ENCODE measurements around the gene TMEM259. TPM values are rescaled to one million over a fixed set of nuclear protein-coding genes. Genes with fewer than 3 reads are reported as not detected.

The TMEM259 gene
- total RNA-seq, 2 donors from 2014 or later = 101 to 120 TPM

DNA sequence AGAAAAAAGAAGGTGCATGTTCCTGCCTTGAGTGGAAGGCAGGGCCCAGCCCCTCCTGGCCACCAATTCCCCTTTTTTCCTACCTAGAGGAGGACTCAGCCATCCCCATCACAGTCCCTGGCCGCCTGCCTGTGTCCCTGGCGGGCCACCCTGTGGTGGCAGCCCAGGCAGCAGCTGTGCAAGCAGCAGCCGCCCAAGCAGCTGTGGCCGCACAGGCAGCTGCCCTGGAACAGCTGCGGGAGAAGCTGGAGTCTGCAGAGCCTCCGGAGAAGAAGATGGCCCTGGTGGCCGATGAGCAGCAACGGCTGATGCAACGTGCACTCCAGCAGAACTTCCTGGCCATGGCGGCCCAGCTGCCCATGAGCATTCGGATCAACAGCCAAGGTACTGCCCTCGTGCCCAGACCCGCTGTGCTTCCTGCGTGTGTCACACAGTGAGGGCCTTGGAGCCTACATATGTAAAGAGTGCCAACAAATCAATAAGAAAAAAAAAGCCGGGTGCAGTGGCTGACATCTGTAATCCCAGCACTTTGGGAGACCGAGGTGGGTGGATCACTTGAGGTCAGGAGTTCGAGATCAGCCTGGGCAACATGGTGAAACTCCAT is 54.3 kb downstream of the TMEM259 start:
- H3K4me3 Mint-ChIP-seq = no peak overlapping the region
- H3K36me3 Mint-ChIP-seq (ENCODE audit: low read depth) = peaks cover 70% of the 10 kb centered on the region
- no peaks in the 10 kb centered on the region for H3K9me3 Mint-ChIP-seq
- no peak overlapping the region for H3K27ac Mint-ChIP-seq
- H3K4me1 Mint-ChIP-seq = peaks cover 5% of the 10 kb centered on the region
- no peaks in the 10 kb centered on the region for H3K27me3 Mint-ChIP-seq
- no peak for ATAC-seq (replicated peaks)

DNA sequence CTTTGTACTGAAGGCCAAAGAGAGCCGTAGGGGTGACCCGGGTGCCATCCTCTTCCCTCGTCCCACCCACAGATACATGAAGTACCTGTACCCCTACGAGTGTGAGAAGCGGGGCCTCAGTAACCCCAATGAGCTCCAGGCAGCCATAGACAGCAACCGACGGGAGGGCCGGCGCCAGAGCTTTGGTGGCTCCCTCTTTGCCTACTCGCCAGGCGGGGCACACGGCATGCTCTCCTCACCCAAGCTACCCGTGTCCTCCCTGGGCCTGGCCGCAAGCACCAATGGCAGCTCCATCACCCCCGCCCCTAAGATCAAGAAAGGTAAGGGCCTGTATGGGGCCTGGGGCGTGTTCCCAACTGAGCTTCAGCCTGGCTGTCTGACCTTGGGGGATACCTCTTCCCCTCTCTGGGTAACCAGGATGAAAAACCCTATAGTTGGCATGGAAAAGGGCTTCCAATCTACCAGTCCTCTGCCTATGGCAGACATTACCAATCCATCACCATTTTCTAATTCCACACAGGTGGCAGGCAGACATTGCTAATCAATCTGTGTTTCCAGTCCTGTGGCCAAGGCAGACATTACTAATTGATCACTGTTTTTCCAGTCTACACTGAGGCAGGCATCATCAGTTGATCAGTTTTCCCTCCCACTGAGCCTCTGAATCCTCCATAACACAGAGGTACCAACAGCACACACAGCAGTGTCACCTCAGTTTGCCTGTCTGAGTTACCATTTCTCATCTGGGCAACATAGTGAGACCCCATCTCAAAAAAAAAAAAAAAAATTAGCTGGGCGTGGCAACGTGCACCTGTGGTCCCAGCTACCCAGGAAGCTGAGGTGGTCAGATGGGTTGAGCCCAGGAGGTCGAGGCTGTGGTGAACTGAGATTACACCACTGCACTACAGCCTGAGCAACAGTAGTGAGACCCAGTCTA is 55.9 kb downstream of the TMEM259 start:
- peaks cover 54% of the 10 kb centered on the region for H3K36me3 Mint-ChIP-seq (ENCODE audit: low read depth)
- H3K27me3 Mint-ChIP-seq = no peaks in the 10 kb centered on the region
- no peaks in the 10 kb centered on the region for H3K9me3 Mint-ChIP-seq
- H3K4me3 Mint-ChIP-seq = no peak overlapping the region
- ATAC-seq (replicated peaks) = no peak
- H3K27ac Mint-ChIP-seq = no peak overlapping the region
- peaks cover 5% of the 10 kb centered on the region for H3K4me1 Mint-ChIP-seq

GRCh38 chr19:964116-964520 is 56.8 kb downstream of the TMEM259 start:
- no peaks in the 10 kb centered on the region for H3K9me3 Mint-ChIP-seq
- H3K4me1 Mint-ChIP-seq = peaks cover 5% of the 10 kb centered on the region
- ATAC-seq (replicated peaks) = no peak
- H3K27me3 Mint-ChIP-seq = no peaks in the 10 kb centered on the region
- no peak overlapping the region for H3K27ac Mint-ChIP-seq
- peaks cover 50% of the 10 kb centered on the region for H3K36me3 Mint-ChIP-seq (ENCODE audit: low read depth)
- no peak overlapping the region for H3K4me3 Mint-ChIP-seq

DNA sequence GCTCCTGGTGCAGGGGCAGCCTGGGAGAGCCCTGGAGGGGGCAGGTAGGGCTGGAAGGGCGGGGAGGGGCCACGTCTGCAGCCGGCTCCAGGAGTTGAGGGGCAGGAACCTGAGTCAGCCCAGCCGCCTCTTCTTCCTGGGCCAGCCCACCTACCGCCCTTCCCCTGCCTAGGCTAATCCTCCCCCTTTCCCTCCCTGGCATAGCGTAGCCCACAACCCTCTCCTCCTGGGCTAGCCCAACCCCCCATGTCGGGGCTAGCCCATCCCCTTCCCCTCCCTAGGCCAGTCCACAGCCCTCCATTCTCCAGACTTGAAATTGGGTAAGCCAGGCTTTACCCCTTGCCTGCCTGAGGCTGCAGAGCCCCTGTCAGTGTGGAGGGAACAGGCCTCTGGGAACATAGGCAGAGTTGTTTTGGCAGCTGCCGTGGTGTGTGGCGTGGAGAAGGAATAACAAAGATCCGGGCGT is 57.4 kb downstream of the TMEM259 start:
- Mint-ChIP-seq H3K4me3 (no peak overlapping the region), H3K36me3 (ENCODE audit: low read depth) (peaks cover 49% of the 10 kb centered on the region), H3K4me1 (peaks cover 9% of the 10 kb centered on the region), H3K27me3 (no peaks in the 10 kb centered on the region), H3K27ac (no peak overlapping the region), H3K9me3 (no peaks in the 10 kb centered on the region)
- ATAC-seq (replicated peaks) = no peak

DNA sequence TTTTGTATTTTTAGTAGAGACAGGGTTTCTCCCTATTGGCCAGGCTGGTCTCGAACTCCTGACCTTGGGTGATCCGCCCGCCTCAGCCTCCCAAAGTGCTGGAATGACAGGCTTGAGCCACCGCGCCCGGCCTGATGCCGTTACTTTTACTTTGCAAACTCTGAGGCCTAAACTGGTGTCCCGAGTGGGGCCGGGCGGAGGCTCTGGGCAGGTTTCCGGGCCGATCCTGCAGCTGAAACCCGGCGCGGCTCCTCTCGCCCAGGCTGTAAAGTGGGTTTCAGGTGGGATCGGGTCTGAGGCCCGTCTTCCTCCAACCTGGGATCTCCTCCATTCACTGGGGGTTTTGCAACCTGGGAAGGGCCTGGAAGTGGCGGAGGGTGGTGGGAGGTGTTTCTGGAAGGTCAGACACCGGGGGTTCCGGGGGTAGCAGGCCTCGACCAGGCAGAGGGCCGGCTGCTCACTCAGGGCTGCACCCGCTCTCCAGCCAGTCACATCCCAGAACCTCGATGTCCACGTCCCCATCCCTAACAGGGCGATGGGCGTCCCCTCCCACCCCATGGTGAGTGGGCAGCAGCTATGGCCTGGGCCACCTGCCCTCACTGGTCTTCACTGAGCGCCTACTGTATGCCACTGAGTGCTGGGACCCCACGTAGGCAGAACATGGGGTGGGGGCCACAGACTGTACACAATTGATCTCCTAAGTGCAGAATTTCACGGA is 58.1 kb downstream of the TMEM259 start:
- Mint-ChIP-seq H3K36me3 (ENCODE audit: low read depth) (peaks cover 42% of the 10 kb centered on the region), H3K9me3 (no peaks in the 10 kb centered on the region), H3K4me3 (no peak overlapping the region), H3K27me3 (no peaks in the 10 kb centered on the region), H3K4me1 (peaks cover 9% of the 10 kb centered on the region), H3K27ac (no peak overlapping the region)
- ATAC-seq (replicated peaks) = no peak

DNA sequence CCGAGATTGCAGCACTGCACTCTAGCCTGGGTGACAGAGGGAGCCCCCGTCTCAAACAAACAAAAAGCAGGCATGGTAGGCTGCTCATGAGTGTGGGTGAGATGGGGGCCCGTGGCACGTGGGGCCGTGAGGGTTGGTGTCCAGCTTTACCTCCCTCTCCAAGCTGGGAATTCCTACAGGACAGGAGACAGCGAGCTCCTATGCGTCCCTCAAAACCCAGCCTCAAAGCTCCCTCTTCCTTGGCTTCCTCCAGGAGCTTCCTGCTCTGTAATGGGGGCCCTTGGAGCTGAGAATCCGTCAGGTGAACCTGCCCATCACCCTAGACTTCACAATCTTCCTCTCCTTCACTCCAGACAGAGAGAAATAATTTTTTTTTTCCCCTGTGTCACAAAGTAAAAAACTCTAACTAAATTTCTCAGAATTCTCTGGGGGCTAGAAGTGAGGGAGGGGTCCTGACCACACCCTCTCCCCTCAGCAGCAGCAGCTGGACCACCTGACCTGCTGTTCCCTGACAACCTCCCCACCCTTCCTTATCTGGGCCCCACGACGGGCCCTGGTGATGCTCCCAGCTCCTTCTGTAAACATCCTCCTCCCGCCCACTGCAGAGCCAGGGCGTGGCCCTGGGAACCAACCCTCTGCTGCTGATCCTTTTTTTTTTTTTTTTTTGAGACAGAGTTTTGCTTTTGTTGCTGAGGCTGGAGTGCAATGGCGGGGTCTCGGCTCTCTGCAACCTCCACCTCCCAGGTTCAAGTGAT is 58.9 kb downstream of the TMEM259 start:
- H3K4me3 Mint-ChIP-seq = no peak overlapping the region
- H3K27me3 Mint-ChIP-seq = no peaks in the 10 kb centered on the region
- H3K9me3 Mint-ChIP-seq = no peaks in the 10 kb centered on the region
- H3K27ac Mint-ChIP-seq = peak overlapping the region; percentile 46
- peaks cover 9% of the 10 kb centered on the region for H3K4me1 Mint-ChIP-seq
- ATAC-seq (replicated peaks) = no peak
- peaks cover 35% of the 10 kb centered on the region for H3K36me3 Mint-ChIP-seq (ENCODE audit: low read depth)

GRCh38 chr19:960601-960938 is 60.4 kb downstream of the TMEM259 start:
- H3K27ac Mint-ChIP-seq = no peak overlapping the region
- H3K9me3 Mint-ChIP-seq = no peaks in the 10 kb centered on the region
- no peak overlapping the region for H3K4me3 Mint-ChIP-seq
- H3K27me3 Mint-ChIP-seq = no peaks in the 10 kb centered on the region
- ATAC-seq (replicated peaks) = no peak
- peaks cover 9% of the 10 kb centered on the region for H3K4me1 Mint-ChIP-seq
- peaks cover 20% of the 10 kb centered on the region for H3K36me3 Mint-ChIP-seq (ENCODE audit: low read depth)

DNA sequence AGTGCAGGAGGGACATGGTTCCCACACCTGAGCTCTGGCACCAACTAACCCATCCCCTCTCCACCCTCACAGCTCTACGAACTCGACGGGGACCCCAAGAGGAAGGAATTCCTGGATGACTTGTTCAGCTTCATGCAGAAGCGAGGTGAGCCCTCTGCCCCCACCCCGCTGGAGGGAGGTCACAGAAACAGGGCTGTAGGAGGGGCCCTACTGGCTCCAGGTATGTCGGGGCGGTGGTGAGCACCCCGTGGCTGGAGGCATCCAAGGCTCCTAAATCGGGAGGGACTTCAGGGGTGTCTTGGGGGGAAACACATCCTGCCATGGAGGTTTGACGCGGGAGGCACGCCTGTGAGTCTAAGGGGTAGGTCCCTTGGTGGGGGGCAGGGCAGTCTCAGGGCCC is 60.9 kb downstream of the TMEM259 start:
- H3K4me1 Mint-ChIP-seq = peaks cover 6% of the 10 kb centered on the region
- peaks cover 15% of the 10 kb centered on the region for H3K36me3 Mint-ChIP-seq (ENCODE audit: low read depth)
- H3K27me3 Mint-ChIP-seq = no peaks in the 10 kb centered on the region
- H3K4me3 Mint-ChIP-seq = no peak overlapping the region
- H3K27ac Mint-ChIP-seq = no peak overlapping the region
- ATAC-seq (replicated peaks) = no peak
- no peaks in the 10 kb centered on the region for H3K9me3 Mint-ChIP-seq

Other genes starting within 250 kb of the TMEM259 start
- gene PTBP1, start 223.7 kb downstream of the TMEM259 start, total RNA-seq = 100 to 1,000 TPM; 405 to 726 TPM
- not detected for gene PLPPR3, start 199.2 kb downstream of the TMEM259 start, total RNA-seq
- gene AZU1, start 193.3 kb downstream of the TMEM259 start, total RNA-seq = under 1 TPM in 1 of 2 donors, not detected in 1; 0.19 TPM
- not detected for gene PRTN3, start 180.1 kb downstream of the TMEM259 start, total RNA-seq
- gene ELANE, start 168.8 kb downstream of the TMEM259 start, total RNA-seq = not detected
- gene CFD, start 161.5 kb downstream of the TMEM259 start, total RNA-seq = under 1 TPM; 0.40 to 0.89 TPM
- gene MED16, start 127.9 kb downstream of the TMEM259 start, total RNA-seq = 10 to 100 TPM; 60.4 to 64.1 TPM
- gene RNU6-9, start 127.6 kb downstream of the TMEM259 start, total RNA-seq = not detected
- 10 to 100 TPM; 78.5 to 79.3 TPM for gene R3HDM4, start 107.9 kb downstream of the TMEM259 start, total RNA-seq
- gene KISS1R, start 103.8 kb downstream of the TMEM259 start, total RNA-seq = 10 to 100 TPM; 17.5 to 53.1 TPM
- 10 to 100 TPM; 50.3 to 79.3 TPM for gene ARID3A, start 95.1 kb downstream of the TMEM259 start, total RNA-seq
- gene WDR18, start 36.8 kb downstream of the TMEM259 start, total RNA-seq = 10 to 100 TPM; 43.2 to 94.2 TPM
- under 1 TPM in 1 of 2 donors, not detected in 1; 0.21 TPM for gene GRIN3B, start 20.7 kb downstream of the TMEM259 start, total RNA-seq
- gene RNU6-2, start 399 bp upstream of the TMEM259 start, total RNA-seq = not detected
- gene CNN2, start 5.5 kb upstream of the TMEM259 start, total RNA-seq = 100 to 1,000 TPM; 152 to 246 TPM
- 10 to 100 TPM; 21.8 to 31.2 TPM for gene ABCA7, start 19.0 kb upstream of the TMEM259 start, total RNA-seq
- gene ARHGAP45, start 46.0 kb upstream of the TMEM259 start, total RNA-seq = 100 to 1,000 TPM; 211 to 310 TPM
- 100 to 1,000 TPM; 155 to 248 TPM for gene POLR2E, start 74.3 kb upstream of the TMEM259 start, total RNA-seq
- 100 to 1,000 TPM; 110 to 170 TPM for gene GPX4, start 82.9 kb upstream of the TMEM259 start, total RNA-seq
- 100 to 1,000 TPM; 119 to 139 TPM for gene SBNO2, start 153.1 kb upstream of the TMEM259 start, total RNA-seq
- gene STK11, start 184.7 kb upstream of the TMEM259 start, total RNA-seq = 10 to 100 TPM; 77.0 to 86.6 TPM
- gene CBARP, start 216.9 kb upstream of the TMEM259 start, total RNA-seq = 1 to 10 TPM in 1 of 2 donors, under 1 TPM in 1; 0.77 to 1.4 TPM
- 100 to 1,000 TPM; 148 to 210 TPM for gene ATP5F1D, start 220.6 kb upstream of the TMEM259 start, total RNA-seq
- gene MIDN, start 227.5 kb upstream of the TMEM259 start, total RNA-seq = 10 to 100 TPM; 51.4 to 56.8 TPM
- 100 to 1,000 TPM; 150 to 172 TPM for gene CIRBP, start 248.2 kb upstream of the TMEM259 start, total RNA-seq